PFSK-1 (cell line): ENCODE data around the gene GMPPA.

ENCODE experiments used
- FOXP2 ChIP-seq: optimal IDR thresholded peaks from 2 replicates; pipeline ENCODE3; 2011; ENCODE audit warnings: borderline replicate concordance, control low read depth, inconsistent platforms; ENCODE audit not compliant: insufficient read depth; ENCODE audit errors: extremely low read length, extremely low read depth
- POLR2AphosphoS5 ChIP-seq: IDR thresholded peaks from 2 replicates; pipeline ENCODE4 v1.6.1; 2012; ENCODE audit warnings: low read depth, mild to moderate bottlenecking, control low read depth, low read length, moderate library complexity
- REST ChIP-seq, 2 experiments: IDR thresholded peaks; 2 replicates each; pipeline versions ENCODE4 v1.6.1 to v1.8.0; 2011 to 2012; ENCODE audit warnings: low read depth in 2 of 2, low read length in 2 of 2, control low read depth in 1 of 2, inconsistent platforms in 1 of 2, mild to moderate bottlenecking in 1 of 2, moderate library complexity in 1 of 2; ENCODE audit not compliant: insufficient read depth in 1 of 2
- SIN3A ChIP-seq: IDR thresholded peaks from 2 replicates; pipeline ENCODE4 v1.6.1; 2012; ENCODE audit warnings: mild to moderate bottlenecking, low read length, moderate library complexity, borderline replicate concordance; ENCODE audit not compliant: insufficient read depth
- TAF1 ChIP-seq: IDR thresholded peaks from 2 replicates; pipeline ENCODE4 v1.6.1; 2012; ENCODE audit warnings: low read length, control low read depth, borderline replicate concordance; ENCODE audit not compliant: insufficient read depth

Gene GMPPA

GRCh38 chr2:219462349-219462748 is 36.3 kb upstream of the GMPPA start:
- TF ChIP-seq TAF1: no peak
- no peak for TF ChIP-seq SIN3A
- TF ChIP-seq REST (IDR thresholded peaks at IDR 0.05; ENCODE audit: insufficient read depth in 1 of 2, low read depth in 2 of 2, low read length in 2 of 2): no peak
- TF ChIP-seq FOXP2: no peak
- no peak for TF ChIP-seq POLR2AphosphoS5

GRCh38 chr2:219464286-219465032 is 34.2 kb upstream of the GMPPA start:
- TF ChIP-seq REST (IDR thresholded peaks at IDR 0.05; ENCODE audit: insufficient read depth in 1 of 2, low read depth in 2 of 2, low read length in 2 of 2) (no peak), SIN3A (no peak), POLR2AphosphoS5 (no peak), FOXP2 (no peak), TAF1 (no peak)

GRCh38 chr2:219465659-219466561 is 32.8 kb upstream of the GMPPA start:
- TF ChIP-seq FOXP2: no peak
- TF ChIP-seq TAF1: no peak
- no peak for TF ChIP-seq REST (IDR thresholded peaks at IDR 0.05; ENCODE audit: insufficient read depth in 1 of 2, low read depth in 2 of 2, low read length in 2 of 2)
- no peak for TF ChIP-seq SIN3A
- TF ChIP-seq POLR2AphosphoS5: no peak

GRCh38 chr2:219466816-219467735 is 31.6 kb upstream of the GMPPA start:
- TF ChIP-seq REST (IDR thresholded peaks at IDR 0.05; ENCODE audit: insufficient read depth in 1 of 2, low read depth in 2 of 2, low read length in 2 of 2) (no peak), TAF1 (no peak)
